SK-N-SH (cell line): ENCODE data around the gene NPC2. TPM values are rescaled to one million over a fixed set of nuclear protein-coding genes. Genes with fewer than 3 reads are reported as not detected.

Experiments
- CTCF ChIA-PET: fragments of 300-600, 350-600 bp; formaldehyde crosslinking; extraction: SDS; loops from one replicate; lab custom pipeline; 2021; lab: Yijun Ruan, JAX
- POLR2A ChIA-PET: fragments of 350-600 bp; sonication (Branson Sonifier 250); formaldehyde crosslinking; extraction: SDS; loops from one replicate; lab custom pipeline; 2020; ENCODE audit warnings: antibody characterized with exemption, inconsistent platforms; lab: Yijun Ruan, JAX
- DNase-seq: peaks from one replicate; pipeline ENCODE4 v3.0.0; 2012
- H2AFZ ChIP-seq: fragments of 200-600 bp; sonication (generic); 2 replicates; pipeline ENCODE4 v1.8.1; 2016; ENCODE audit warnings: antibody characterized with exemption, mild to moderate bottlenecking, low read depth
- H3F3A ChIP-seq: fragments of 200-600 bp; sonication (generic); replicated peaks from 2 replicates; pipeline ENCODE3; 2016; ENCODE audit warnings: antibody characterized with exemption, mild to moderate bottlenecking; ENCODE audit not compliant: insufficient read depth
- H3K27ac ChIP-seq, 2 experiments: fragments of 200-500 bp in 1 of 2; fragments of 200-600 bp in 1 of 2; sonication (Bioruptor generic) in 1 of 2; sonication (generic), shearing (Covaris generic) in 1 of 2; 2 replicates each; pipeline versions ENCODE4 v1.5.1 to v1.6.1; 2014 to 2016; ENCODE audit warnings: low read depth in 2 of 2, inconsistent platforms in 1 of 2, low read length in 1 of 2, mild to moderate bottlenecking in 1 of 2, mixed read lengths in 1 of 2
- H3K27me3 ChIP-seq: fragments of 200-600 bp; sonication (generic), shearing (Covaris generic); 2 replicates; pipeline ENCODE4 v1.6.1; 2016; ENCODE audit warnings: mixed run types; ENCODE audit not compliant: insufficient read depth
- H3K36me3 ChIP-seq, 2 experiments: fragments of 200-500 bp in 1 of 2; fragments of 200-600 bp in 1 of 2; sonication (Bioruptor generic) in 1 of 2; sonication (generic) in 1 of 2; replicated peaks in 1 of 2; 2 replicates each; pipeline versions ENCODE3 to v1.5.1; 2014 to 2016; ENCODE audit warnings: low read length in 1 of 2, mild to moderate bottlenecking in 1 of 2; ENCODE audit not compliant: insufficient read depth in 2 of 2, control insufficient read depth in 1 of 2
- H3K4me1 ChIP-seq, 2 experiments: fragments of 200-500 bp in 1 of 2; fragments of 200-600 bp in 1 of 2; sonication (Bioruptor generic) in 1 of 2; sonication (generic), shearing (Covaris generic) in 1 of 2; 2 replicates each; pipeline versions ENCODE4 v1.5.1 to v1.6.1; 2014 to 2016; ENCODE audit warnings: low read depth in 1 of 2, low read length in 1 of 2, mixed run types in 1 of 2; ENCODE audit not compliant: insufficient read depth in 2 of 2, control insufficient read depth in 1 of 2
- H3K4me2 ChIP-seq: fragments of 200-600 bp; sonication (generic), shearing (Covaris generic); 2 replicates; pipeline ENCODE4 v1.6.1; 2017; ENCODE audit warnings: mixed run types
- H3K4me3 ChIP-seq, 2 experiments: fragments of 200-500 bp in 1 of 2; fragments of 200-600 bp in 1 of 2; sonication (Bioruptor generic) in 1 of 2; sonication (generic), shearing (Covaris generic) in 1 of 2; 2 replicates each; pipeline versions ENCODE4 v1.5.1 to v1.8.1; 2014 to 2016; ENCODE audit warnings: low read depth in 2 of 2, inconsistent platforms in 1 of 2, low read length in 1 of 2, mild to moderate bottlenecking in 1 of 2, mixed read lengths in 1 of 2, moderate library complexity in 1 of 2
- H3K79me2 ChIP-seq: fragments of 200-600 bp; sonication (generic); 2 replicates; pipeline ENCODE4 v1.8.1; 2017; ENCODE audit warnings: mild to moderate bottlenecking; ENCODE audit not compliant: insufficient read depth
- H3K9ac ChIP-seq: fragments of 200-600 bp; sonication (generic); 2 replicates; pipeline ENCODE4 v1.6.1; 2017; ENCODE audit warnings: mixed run types
- H3K9me2 ChIP-seq: fragments of 200-600 bp; sonication (generic); 2 replicates; pipeline ENCODE4 v1.6.1; 2017; ENCODE audit warnings: mixed run types
- H3K9me3 ChIP-seq: fragments of 200-600 bp; sonication (generic); 2 replicates; pipeline ENCODE4 v1.6.1; 2017; ENCODE audit warnings: mixed run types, mild to moderate bottlenecking, moderate library complexity
- H4K20me1 ChIP-seq: fragments of 200-600 bp; sonication (generic); 2 replicates; pipeline ENCODE4 v1.6.1; 2017; ENCODE audit warnings: mild to moderate bottlenecking, mixed run types; ENCODE audit not compliant: insufficient read depth
- CHD2 ChIP-seq: fragments of 150-350 bp; IDR thresholded peaks from 2 replicates; pipeline ENCODE4 v1.6.1; 2018; ENCODE audit warnings: low read length; ENCODE audit not compliant: partially characterized antibody
- CTCF ChIP-seq: fragments of 200-600 bp; sonication (generic); IDR thresholded peaks from 2 replicates; pipeline ENCODE4 v1.6.1; 2017; ENCODE audit warnings: antibody characterized with exemption, mild to moderate bottlenecking, moderate library complexity
- ELF1 ChIP-seq: IDR thresholded peaks from 2 replicates; pipeline ENCODE4 v1.4.0; 2012
- EZH2phosphoT487 ChIP-seq: fragments of 200-600 bp; sonication (generic); IDR thresholded peaks from 2 replicates; pipeline ENCODE4 v1.6.1; 2017; ENCODE audit warnings: low read depth, mixed run types, mild to moderate bottlenecking, antibody characterized with exemption, moderate library complexity, borderline replicate concordance
- FOSL2 ChIP-seq: IDR thresholded peaks from 2 replicates; pipeline ENCODE4 v1.4.0; 2012; ENCODE audit warnings: low read depth, mild to moderate bottlenecking, moderate library complexity, borderline replicate concordance
- MEF2A ChIP-seq: IDR thresholded peaks from 2 replicates; pipeline ENCODE4 v1.4.0; 2012; ENCODE audit warnings: low read depth, borderline replicate concordance
- PBX3 ChIP-seq: IDR thresholded peaks from 2 replicates; pipeline ENCODE4; 2012
- POLR2AphosphoS5 ChIP-seq: IDR thresholded peaks from 2 replicates; pipeline ENCODE4 v1.6.1; 2012; ENCODE audit warnings: low read depth, low read length
- USF2 ChIP-seq: fragments of 150-350 bp; IDR thresholded peaks from 2 replicates; pipeline ENCODE4 v1.6.1; 2017; ENCODE audit warnings: antibody characterized with exemption, low read length, low read depth, borderline replicate concordance
- YY1 ChIP-seq: IDR thresholded peaks from 2 replicates; pipeline ENCODE4 v1.4.0; 2012; ENCODE audit warnings: low read depth, mild to moderate bottlenecking
- WGBS: methylation state at CpG from one replicate; pipeline ENCODE4 v1.1.6; 2017; ENCODE audit warnings: low lambda C conversion rate; 5-methylcytosine and 5-hydroxymethylcytosine counted together
- polyA plus RNA-seq, 3 experiments: library from polyadenylated mRNA; depleted of rRNA; stranded (reverse); fragments of >200 nt; gene quantifications; 2 replicates each; pipeline ENCODE4 v1.2.3, GENCODE V29; 2012
- TF ChIP-seq, protein P1 (sequence below): IDR thresholded peaks from 2 replicates; pipeline ENCODE4 v1.4.0; 2012; ENCODE audit warnings: low read depth, borderline replicate concordance

Gene NPC2
- polyA plus RNA-seq, 1 of the 3 experiments (the other 2 are of a cell fraction), result 522 TPM

DNA sequence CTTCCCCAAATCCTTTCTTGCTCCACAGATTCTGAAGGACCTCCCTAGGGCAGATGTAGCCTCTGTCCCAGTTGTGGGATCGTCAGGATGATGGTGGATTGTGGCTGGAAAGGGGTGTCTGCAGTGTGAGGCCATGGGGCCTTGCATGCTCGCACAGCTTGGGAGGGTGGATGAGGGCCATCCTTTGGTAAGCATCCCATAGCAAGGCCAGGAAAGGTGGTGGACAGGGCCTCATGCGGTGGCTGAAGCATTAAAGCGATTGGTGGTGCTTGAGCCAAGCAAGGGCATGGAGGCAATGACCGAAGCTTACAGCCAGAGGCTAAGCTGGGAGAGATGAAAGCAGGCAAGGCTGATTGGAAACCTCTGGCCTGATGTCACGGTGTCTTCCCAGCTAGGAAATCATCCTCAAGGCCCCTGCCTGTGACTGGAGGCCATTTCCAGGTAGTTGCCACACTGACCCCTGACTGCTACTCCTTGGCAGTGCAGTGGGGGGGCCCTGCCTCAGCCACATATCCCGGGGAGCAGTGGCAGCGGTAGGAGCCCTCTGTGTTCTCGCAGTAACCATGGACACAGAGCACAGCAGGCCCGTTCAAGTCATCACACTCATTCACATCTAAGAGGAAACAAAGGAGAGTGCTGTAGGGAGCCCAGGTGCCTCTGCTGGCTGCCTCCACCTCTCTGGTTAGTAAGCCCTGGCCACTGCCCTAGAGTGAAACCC, 7.5 kb upstream of the NPC2 start:
- H3K36me3 ChIP-seq, result peaks cover 35 to 57% of the 10 kb centered on the region in 2 experiments
- no peak overlapping the region for H3K9ac ChIP-seq

DNA sequence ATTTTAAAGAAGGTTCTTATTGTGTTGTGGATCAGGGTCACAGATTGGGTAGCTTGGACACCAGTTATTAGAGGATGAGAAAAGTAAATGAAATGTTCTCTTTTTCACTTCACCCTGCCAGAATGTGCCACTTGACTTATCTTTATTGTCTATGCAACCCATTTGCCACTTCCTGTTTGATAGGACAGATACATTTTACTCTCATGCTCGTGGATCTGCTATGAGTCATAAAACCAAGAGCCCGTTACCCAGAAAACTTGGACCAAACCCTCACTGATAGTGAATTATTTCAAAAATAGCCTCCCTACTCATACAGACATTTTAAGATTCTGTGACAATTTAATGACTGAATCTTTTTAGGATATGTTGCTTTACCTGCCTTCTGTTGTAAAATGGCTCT, 2.3 kb upstream of the NPC2 start:
- peak overlapping the region; percentile 86 for H3K4me2 ChIP-seq
- POLR2A ChIA-PET, result no interaction called here
- no peaks in the 10 kb centered on the region for H3K27me3 ChIP-seq
- H3F3A ChIP-seq, result peaks cover 46% of the 10 kb centered on the region
- no peak overlapping the region for H3K4me3 ChIP-seq
- peaks cover 21 to 26% of the 10 kb centered on the region in 2 experiments for H3K36me3 ChIP-seq
- TF ChIP-seq PBX3 (no peak; the same call in 1 of the 2 replicates), YY1 (no peak), MEF2A (no peak), USF2 (no peak), POLR2AphosphoS5 (no peak), FOSL2 (peak; percentile 56; the same call in 1 of the 2 replicates), ELF1 (peak; percentile 49; the same call in 1 of the 2 replicates)
- TF ChIP-seq, protein P1, sequence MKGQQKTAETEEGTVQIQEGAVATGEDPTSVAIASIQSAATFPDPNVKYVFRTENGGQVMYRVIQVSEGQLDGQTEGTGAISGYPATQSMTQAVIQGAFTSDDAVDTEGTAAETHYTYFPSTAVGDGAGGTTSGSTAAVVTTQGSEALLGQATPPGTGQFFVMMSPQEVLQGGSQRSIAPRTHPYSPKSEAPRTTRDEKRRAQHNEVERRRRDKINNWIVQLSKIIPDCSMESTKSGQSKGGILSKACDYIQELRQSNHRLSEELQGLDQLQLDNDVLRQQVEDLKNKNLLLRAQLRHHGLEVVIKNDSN, result no peak
- TF ChIP-seq, all 33 proteins: peak for 2
- Histone ChIP-seq H2AFZ (no peak overlapping the region), H3K4me1 (peaks cover 13 to 15% of the 10 kb centered on the region in 2 experiments; a peak in 3 of 4 replicates), H3K79me2 (peaks cover 38% of the 10 kb centered on the region), H3K9me2 (no peaks in the 10 kb centered on the region), H3K27ac (peak overlapping the region in 1 of 2 experiments; percentile 70; a peak in 3 of 4 replicates), H4K20me1 (no peaks in the 10 kb centered on the region), H3K9ac (no peak overlapping the region), H3K9me3 (no peaks in the 10 kb centered on the region)
- CTCF ChIA-PET, result interaction anchor here (1.0 to 11.1 kb wide), 2 partner anchors 59 to 116 kb away, joined by 3 to 126 read pairs; partner anchors contain the start of gene LTBP2
- WGBS, result 16% methylated on average over 2 of the region's 2 CpGs
- no peak for DNase-seq

More for the DNA sequence above, 7.5 kb upstream of the NPC2 start:
- H3K27me3 ChIP-seq, result no peaks in the 10 kb centered on the region
- ChIA-PET POLR2A (no interaction called here), CTCF (interaction anchor here (0.6 to 11.1 kb wide), 35 partner anchors 12 to 405 kb away, joined by 3 to 126 read pairs (median 5); partner anchors contain the start of gene LTBP2)
- no peaks in the 10 kb centered on the region for H4K20me1 ChIP-seq
- no peak for DNase-seq
- H3F3A ChIP-seq, result peaks cover 50% of the 10 kb centered on the region
- no peak overlapping the region for H3K4me3 ChIP-seq
- no peaks in the 10 kb centered on the region for H3K79me2 ChIP-seq
- H3K4me1 ChIP-seq, result peaks cover 5 to 13% of the 10 kb centered on the region in 2 experiments; a peak in 3 of 4 replicates
- H3K9me3 ChIP-seq, result no peaks in the 10 kb centered on the region
- peak overlapping the region in 1 of 2 experiments; percentile 20; a peak in 1 of 4 replicates for H3K27ac ChIP-seq
- H3K9me2 ChIP-seq, result no peaks in the 10 kb centered on the region
- H3K4me2 ChIP-seq, result no peak overlapping the region
- H2AFZ ChIP-seq, result no peak overlapping the region
- 86% methylated on average over 9 of the region's 10 CpGs for WGBS
- TF ChIP-seq CTCF (no peak), CHD2 (no peak), EZH2phosphoT487 (no peak)
